Thymus (tissue), 11 donors: ENCODE measurements around the gene DUSP16. TPM values are rescaled to one million over a fixed set of nuclear protein-coding genes. Genes with fewer than 3 reads are reported as not detected.
A peak's percentile ranks its signal among the peaks of the same experiment; 100 is the strongest.

Source experiments
- DNase-seq, 9 donors: peaks; one replicate each; pipeline ENCODE4 v3.0.0-alpha.2; 2013; ENCODE audit warnings: low spot score in 9 of 9, low read depth in 6 of 9, missing footprints in 1 of 9
- H3K27ac ChIP-seq, 2 donors: one replicate each; pipeline ENCODE4 v1.5.1; 2013; ENCODE audit warnings: control low read depth in 1 of 2, low read depth in 1 of 2, low read length in 1 of 2, mild to moderate bottlenecking in 1 of 2, moderate library complexity in 1 of 2
- H3K27me3 ChIP-seq, 2 donors: one replicate each; pipeline ENCODE4 v1.5.1; 2013; ENCODE audit warnings: low read length in 1 of 2; ENCODE audit not compliant: control insufficient read depth in 2 of 2, insufficient read depth in 1 of 2
- H3K36me3 ChIP-seq, 2 donors: one replicate each; pipeline ENCODE4 v1.5.1; 2013; ENCODE audit warnings: low read length in 1 of 2, mild to moderate bottlenecking in 1 of 2, moderate library complexity in 1 of 2; ENCODE audit not compliant: control insufficient read depth in 2 of 2, insufficient read depth in 2 of 2
- H3K4me1 ChIP-seq, 2 donors: one replicate each; pipeline ENCODE4 v1.5.1; 2013; ENCODE audit warnings: low read length in 2 of 2; ENCODE audit not compliant: control insufficient read depth in 2 of 2, insufficient read depth in 2 of 2
- H3K4me3 ChIP-seq, 2 donors: one replicate each; pipeline ENCODE4 v1.5.1; 2013; ENCODE audit warnings: low read length in 2 of 2, control low read depth in 1 of 2, mild to moderate bottlenecking in 1 of 2
- H3K9me3 ChIP-seq, 2 donors: one replicate each; pipeline ENCODE4 v1.5.1; 2013; ENCODE audit warnings: low read length in 1 of 2, mild to moderate bottlenecking in 1 of 2; ENCODE audit not compliant: control insufficient read depth in 2 of 2, insufficient read depth in 1 of 2
- whole genome bisulfite sequencing: extraction: QIAGEN DNeasy Blood & Tissue Kit; methylation state at CpG from one replicate; pipeline ENCODE4 v1.1.7; 2013; 5-methylcytosine and 5-hydroxymethylcytosine counted together
- polyA plus RNA-seq: library from polyadenylated mRNA; stranded (reverse); fragments of 200-250 nt; gene quantifications from one replicate; pipeline ENCODE4 v1.2.3, GENCODE V29; 2013
- total RNA-seq: library from RNA; stranded (reverse); fragments of 120-200 nt; gene quantifications from one replicate; pipeline ENCODE4 v1.2.4, GENCODE V29; 2013
- donor health status: healthy.

The DUSP16 gene
- total and polyA plus RNA-seq, 2 donors, result 18.2 to 19.1 TPM

DNA sequence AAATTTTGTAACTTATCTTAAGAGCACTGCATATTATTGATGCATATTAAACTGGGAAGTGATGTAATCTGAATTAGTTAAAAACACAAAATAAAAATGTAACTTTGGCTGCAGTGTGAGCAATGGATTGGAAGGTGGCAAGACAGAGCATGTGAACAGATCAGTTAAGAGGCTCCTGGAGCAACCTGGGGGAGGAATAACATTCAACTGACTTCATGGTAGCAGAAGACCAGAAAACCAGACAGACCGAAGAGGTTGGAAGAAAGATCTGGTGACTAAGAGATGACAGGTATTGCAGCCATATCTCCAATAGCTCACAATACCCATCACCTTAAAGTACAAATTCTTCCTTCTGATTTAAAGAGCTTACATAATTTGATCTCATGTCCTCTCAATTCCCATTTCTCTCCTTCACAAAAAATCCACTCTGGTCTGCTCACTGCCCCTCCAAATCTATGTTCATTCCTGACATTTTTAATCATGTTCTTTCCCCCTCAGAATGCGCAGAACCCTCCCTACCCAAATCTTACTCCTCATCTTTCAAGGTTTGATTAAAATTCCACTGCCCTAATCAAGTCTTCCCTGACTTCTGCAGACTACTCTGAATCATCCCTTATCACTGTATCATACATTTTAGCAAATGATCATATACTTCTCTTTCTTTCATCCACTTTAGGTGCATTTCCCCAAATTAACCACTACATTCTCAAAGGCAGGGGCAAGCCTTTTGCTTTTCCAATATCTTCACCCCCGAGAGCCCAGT lies 51.5 kb downstream of the DUSP16 start:
- DNase-seq, result no peak
- H3K9me3 ChIP-seq, result no peaks in the 10 kb centered on the region
- H3K4me3 ChIP-seq, result no peak overlapping the region
- no peaks in the 10 kb centered on the region for H3K27me3 ChIP-seq
- H3K27ac ChIP-seq, result no peak overlapping the region
- 65% methylated on average over 3 of the region's 3 CpGs for WGBS
- peaks cover 0 to 6% of the 10 kb centered on the region in 2 donors for H3K4me1 ChIP-seq
- H3K36me3 ChIP-seq, result peaks cover 0 to 10% of the 10 kb centered on the region in 2 donors

DNA sequence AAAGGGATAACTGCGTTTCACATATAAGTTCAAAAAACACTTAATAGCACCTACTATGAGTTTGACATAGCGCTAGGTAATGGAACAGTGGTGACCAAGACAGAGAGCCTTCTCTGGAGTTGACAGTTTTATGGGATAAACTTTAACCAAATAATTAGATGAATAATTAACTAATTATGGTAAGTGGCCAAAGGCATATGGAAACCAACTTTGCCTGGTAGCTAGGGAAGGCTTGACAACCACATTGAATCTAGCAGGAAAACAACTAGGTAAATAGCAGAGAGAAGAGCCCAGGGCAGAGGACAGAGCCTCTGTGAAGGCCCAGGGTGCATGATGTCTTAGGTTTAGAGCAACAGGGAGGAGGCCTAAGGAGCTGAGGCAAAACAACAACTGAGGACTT lies 52.1 kb downstream of the DUSP16 start:
- 99% methylated on average over 2 of the region's 2 CpGs for WGBS
- no peak for DNase-seq
- no peaks in the 10 kb centered on the region for H3K27me3 ChIP-seq
- H3K4me3 ChIP-seq, result no peak overlapping the region
- peaks cover 0 to 10% of the 10 kb centered on the region in 2 donors for H3K36me3 ChIP-seq
- no peaks in the 10 kb centered on the region for H3K9me3 ChIP-seq
- no peak overlapping the region for H3K27ac ChIP-seq
- peaks cover 0 to 12% of the 10 kb centered on the region in 2 donors for H3K4me1 ChIP-seq

DNA sequence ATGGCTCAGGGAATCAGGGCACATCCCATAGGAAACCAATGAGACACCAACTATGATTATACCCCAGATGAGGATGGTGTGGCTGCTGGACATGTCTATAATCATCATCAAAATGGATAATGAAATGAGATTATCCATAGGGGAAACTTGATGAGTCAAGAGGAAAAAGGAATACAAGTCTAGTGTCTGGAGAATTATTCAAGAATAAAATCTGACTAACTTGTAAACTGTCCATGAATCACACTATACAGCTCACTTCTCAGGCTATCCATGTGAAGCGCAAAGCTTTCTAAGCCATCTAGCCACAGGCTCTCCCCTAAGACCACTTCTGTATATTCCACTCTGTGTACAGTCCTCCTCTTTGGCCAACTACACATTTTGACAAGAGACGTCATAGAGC lies 52.5 kb downstream of the DUSP16 start:
- Histone ChIP-seq H3K4me1 (peaks cover 4 to 15% of the 10 kb centered on the region in 2 donors), H3K36me3 (peaks cover 0 to 10% of the 10 kb centered on the region in 2 donors), H3K27me3 (no peaks in the 10 kb centered on the region), H3K27ac (no peak overlapping the region), H3K4me3 (no peak overlapping the region), H3K9me3 (no peaks in the 10 kb centered on the region)
- WGBS, result 98% methylated on average over 2 of the region's 2 CpGs
- DNase-seq, result no peak

DNA sequence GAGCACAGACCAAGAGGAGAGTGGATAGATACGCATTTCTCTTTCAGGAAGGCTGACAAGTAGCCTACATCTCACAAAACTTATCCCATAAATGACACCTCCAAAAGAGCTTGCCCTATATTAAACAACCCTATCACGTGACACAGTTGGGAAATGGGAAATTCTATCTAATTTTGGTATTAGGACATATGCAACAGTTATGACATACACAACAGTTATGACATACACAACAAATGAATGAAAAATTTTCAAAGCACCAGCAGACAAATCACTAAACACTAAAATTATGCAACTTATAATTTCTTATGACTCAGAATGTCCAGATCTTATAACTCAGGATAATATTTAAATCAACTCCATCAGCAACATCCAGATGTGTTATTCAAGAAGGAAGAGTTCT lies 54.1 kb downstream of the DUSP16 start:
- Histone ChIP-seq H3K9me3 (no peaks in the 10 kb centered on the region), H3K4me1 (peaks cover 5 to 15% of the 10 kb centered on the region in 2 donors), H3K27ac (no peak overlapping the region), H3K36me3 (peaks cover 0 to 3% of the 10 kb centered on the region in 2 donors), H3K27me3 (no peaks in the 10 kb centered on the region), H3K4me3 (no peak overlapping the region)
- WGBS, result 96% methylated on average over 2 of the region's 2 CpGs
- no peak for DNase-seq

DNA sequence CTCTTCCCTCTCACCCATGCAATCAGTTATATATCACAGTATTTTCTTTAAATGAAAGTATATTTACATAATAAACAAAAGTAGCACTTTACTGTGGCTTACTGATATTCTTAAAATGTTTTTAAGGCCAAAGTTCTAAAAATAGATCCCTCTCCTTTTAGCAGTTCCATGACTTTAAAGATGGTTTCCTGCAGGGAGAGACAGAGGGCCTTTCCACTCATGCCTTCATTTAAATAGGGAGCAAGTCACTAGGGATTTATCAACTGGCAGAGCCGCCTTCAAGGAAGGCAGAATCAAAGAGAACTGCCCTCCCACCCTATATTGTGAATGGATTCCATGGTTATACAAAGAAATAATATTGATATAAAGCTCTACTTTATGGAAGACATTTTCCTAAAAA lies 55.5 kb downstream of the DUSP16 start:
- Histone ChIP-seq H3K36me3 (no peaks in the 10 kb centered on the region), H3K9me3 (no peaks in the 10 kb centered on the region), H3K27ac (no peak overlapping the region), H3K27me3 (no peaks in the 10 kb centered on the region), H3K4me3 (no peak overlapping the region), H3K4me1 (peaks cover 5 to 15% of the 10 kb centered on the region in 2 donors)
- no peak for DNase-seq
- WGBS, result 96% methylated on average over 1 of the region's 1 CpG

DNA sequence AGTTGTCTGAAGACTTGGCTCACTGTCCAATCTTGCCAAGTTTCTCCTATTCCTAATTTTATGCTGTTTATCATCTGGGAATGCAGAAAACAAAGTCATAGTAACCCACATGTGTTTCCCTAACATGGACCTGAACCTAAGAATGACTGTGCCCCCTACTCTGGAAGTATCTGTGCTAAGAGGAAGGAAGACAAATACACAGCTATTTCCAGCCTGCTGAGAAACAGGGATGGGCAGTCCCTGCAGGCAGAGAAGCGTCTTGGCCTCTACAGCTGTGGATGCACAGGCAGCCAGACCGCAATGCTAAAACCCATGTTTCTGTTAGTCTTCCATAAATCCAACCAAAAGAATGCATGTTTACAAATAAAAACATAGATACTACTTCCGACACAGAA lies 56.2 kb downstream of the DUSP16 start:
- Histone ChIP-seq H3K9me3 (no peaks in the 10 kb centered on the region), H3K27ac (peak overlapping the region in 1 of 2 donors; percentile 61), H3K36me3 (no peaks in the 10 kb centered on the region), H3K27me3 (no peaks in the 10 kb centered on the region), H3K4me3 (no peak overlapping the region), H3K4me1 (peaks cover 5 to 10% of the 10 kb centered on the region in 2 donors)
- no peak for DNase-seq
- WGBS, result 95% methylated on average over 3 of the region's 3 CpGs

DNA sequence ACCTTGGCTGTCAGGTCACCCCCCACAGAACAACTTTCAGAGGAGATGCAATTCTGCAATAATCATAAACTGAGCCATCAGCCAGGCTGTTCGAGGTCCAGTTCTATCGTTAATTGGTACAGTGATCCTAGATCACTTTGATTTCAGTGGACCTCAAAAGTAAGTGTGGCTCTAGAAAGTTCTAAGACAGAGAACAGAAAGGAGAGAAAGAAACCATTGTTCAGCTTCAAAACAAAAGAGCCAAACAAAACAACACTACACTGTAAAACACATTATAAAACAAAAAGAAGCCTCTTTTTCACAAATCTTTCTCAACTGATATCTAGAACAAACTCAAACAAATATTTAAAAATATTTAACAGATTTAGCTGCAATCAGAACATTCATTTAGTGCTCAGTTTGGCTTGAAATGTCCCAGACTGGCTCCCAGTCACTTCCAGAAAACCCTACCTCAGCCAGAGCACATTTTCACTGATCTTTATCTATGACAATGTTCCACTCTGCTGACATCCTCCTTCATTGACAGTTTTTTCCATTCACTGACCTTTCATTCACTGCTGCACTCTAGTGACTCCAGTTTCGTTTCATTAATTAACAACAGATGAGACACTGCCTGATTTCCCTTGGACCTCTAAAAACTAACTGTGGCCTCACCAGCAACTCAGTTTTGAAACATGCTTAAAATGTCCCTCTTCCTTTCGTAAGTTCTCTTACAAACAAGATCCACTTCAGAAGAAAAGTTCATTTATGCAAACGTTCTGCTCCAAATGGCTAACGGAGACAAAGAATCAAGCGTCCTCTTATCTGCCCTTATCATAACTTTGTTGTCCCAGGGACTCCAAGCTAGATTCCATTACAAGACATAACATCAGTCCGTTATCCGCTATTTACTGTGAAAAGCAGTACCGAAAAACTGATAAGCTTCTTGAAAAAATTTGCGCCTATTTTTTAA lies 56.8 kb downstream of the DUSP16 start:
- no peak for DNase-seq
- H3K4me1 ChIP-seq, result peaks cover 5 to 10% of the 10 kb centered on the region in 2 donors
- H3K9me3 ChIP-seq, result no peaks in the 10 kb centered on the region
- WGBS, result 94% methylated on average over 11 of the region's 11 CpGs
- H3K27ac ChIP-seq, result peak overlapping the region in 1 of 2 donors; percentile 61
- H3K4me3 ChIP-seq, result no peak overlapping the region
- H3K36me3 ChIP-seq, result no peaks in the 10 kb centered on the region
- H3K27me3 ChIP-seq, result no peaks in the 10 kb centered on the region

DNA sequence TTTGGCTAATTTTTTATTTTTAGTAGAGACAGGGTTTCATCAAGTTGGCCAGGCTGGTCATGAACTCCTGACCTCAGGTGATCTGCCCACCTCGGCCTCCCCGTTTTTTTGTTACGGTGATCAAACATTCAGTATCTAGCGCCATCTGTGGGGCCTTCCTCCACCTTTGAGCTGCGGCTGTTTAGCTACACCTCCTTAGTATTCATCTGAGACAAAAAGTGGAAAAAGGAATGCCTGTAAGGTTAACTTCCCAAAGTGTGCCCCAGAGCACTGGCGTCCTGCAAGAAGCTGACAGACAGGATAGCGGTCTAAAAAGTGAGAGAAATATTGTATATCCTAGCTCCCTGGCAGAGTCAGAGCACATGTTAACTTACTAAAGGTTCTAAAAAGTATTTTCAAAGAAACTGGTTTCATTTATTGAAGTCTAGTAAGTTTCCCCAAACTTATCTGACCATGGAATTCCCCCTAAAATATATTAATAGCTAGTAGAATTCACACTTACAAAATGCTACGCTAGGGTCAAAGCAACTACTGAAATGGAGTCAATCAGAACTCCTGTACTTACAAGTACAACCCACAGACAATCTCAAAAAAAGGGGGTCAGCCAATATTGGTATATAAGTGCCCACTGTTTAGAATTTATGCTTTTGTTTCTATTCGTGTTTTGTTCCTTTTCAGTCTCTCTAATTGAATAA lies 59.1 kb downstream of the DUSP16 start:
- no peak for DNase-seq
- no peaks in the 10 kb centered on the region for H3K9me3 ChIP-seq
- H3K27me3 ChIP-seq, result no peaks in the 10 kb centered on the region
- no peak overlapping the region for H3K4me3 ChIP-seq
- 97% methylated on average over 9 of the region's 9 CpGs for WGBS
- H3K4me1 ChIP-seq, result peaks cover 5 to 10% of the 10 kb centered on the region in 2 donors
- peaks cover 0 to 3% of the 10 kb centered on the region in 2 donors for H3K36me3 ChIP-seq
- no peak overlapping the region for H3K27ac ChIP-seq
